NCI-H82 treated with DMSO at 0.1 percent for 48 hours (cell line): ENCODE results near the gene RALB.

Experiments
- DNase-seq: peaks from one replicate; lab custom pipeline; 2025; ENCODE audit not compliant: unreplicated experiment; lab: John Stamatoyannopoulos, UW

RALB gene

DNA sequence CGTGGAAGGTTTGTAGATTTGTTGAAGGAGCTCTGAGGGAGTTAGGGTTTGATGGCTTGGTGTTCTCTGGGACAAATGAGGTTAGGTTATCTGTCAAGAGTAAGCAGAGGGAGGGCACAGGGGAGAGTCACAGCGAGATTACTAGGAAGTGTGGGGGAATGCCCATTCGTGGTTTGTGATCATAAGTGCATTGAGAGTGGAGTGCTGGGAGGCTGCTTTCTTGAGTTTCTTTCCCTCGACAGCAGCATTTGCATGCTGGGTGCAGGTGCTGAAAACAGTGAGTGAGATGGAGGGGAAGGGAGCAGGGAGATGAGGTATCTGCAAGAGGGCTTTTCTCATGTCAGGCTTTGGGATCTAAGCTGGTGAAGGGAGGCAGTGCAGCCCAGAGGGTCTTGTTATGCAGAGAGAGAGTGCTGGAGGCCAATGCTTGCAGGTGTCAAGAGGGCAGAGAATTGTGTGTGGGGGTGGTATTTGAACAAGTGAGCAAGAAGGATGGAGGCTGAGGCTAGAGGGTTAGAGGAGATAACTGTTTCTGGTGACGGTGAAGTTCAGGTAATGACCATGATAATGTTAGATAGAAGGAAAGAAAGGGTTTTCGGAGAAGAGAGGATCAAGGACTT lies 8.8 kb downstream of the RALB start:
- no peak for DNase-seq

DNA sequence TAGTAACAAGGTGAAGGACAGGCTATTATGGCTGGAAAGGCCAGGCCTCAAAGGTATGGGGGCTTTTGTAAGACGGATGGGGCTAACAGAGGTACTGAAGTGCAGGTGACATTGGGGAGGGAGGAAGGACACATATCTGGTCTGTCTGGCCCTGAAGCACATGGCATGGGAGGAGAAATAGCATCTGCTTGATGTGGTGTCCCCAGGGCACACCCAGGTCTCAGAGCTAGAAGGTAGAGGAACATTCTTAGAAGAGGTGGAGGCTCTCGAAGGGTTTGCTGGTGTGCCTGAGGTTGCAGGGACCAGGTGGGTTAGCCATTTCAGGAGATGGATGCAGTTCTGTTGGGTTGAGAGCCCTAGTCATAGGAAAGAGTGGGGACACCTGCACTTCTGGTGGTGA lies 9.5 kb downstream of the RALB start:
- no peak for DNase-seq

DNA sequence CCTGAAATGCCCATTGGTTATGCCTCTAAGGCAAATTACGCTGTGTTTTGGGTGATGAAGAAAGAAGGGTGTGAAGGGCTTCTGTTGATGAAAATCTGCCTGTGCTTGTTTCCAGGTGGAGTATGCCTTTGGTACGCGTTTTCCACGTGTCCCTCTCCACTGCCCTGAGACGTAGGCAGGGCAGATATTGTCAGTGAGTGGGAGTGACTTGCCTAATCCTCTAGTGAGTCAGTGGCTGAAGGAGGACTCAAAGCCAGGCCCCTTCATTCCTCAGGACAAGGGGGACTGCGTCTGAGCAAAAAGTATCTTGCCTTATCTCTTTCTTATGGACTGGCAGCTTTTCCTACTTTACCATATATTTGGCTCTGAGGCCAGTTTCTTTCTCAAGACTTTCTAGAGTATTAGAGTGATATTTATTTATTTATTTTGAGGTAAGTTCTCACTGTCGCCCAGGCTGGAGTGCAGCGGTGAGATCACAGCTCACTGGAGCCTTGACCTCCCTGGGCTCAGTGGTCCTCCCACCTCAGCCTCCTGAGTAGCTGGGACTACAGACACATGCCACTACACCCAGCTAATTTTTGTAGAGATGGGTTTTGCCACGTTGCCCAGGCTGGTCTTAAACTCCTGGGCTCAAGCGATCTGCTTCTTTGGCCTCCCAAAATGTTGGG lies 10.2 kb downstream of the RALB start:
- DNase-seq: no peak

DNA sequence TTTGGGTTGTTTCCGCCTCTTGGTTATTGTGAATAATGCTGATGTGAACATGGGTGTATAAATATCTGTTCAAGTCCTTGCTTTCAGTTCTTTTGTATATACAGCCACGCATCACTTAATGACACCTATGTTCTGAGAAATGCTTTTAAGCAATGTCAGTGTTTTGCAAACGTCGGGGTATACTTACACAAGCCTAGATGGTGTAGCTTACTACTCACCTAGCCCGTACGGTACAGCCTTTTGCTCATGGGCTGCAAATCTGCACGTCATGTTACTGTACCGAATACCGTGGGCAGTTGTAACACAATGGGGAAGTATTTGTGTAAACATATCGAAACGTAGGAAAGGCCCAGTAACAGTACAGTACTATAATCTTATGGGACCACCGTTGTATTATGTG lies 12.4 kb downstream of the RALB start:
- no peak for DNase-seq

DNA sequence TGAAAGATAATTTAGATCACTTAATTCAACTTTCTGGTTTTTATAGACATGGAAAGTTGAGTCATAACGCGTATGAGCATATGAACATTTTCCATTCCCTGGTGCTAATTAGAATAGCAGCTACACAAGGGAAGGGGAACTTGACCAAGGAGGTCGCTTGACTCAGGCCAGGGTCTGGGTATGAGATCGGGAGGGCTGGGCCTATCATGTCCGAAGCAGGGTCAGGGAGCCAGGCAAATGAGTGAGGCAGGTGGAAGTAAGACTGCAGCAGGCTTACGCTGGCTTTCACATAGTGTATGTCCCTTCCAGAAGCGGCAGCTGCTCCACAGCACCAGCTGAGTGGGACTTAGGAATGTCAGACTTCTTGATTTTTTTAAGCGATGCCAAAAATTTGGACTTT lies 14.7 kb downstream of the RALB start:
- no peak for DNase-seq

DNA sequence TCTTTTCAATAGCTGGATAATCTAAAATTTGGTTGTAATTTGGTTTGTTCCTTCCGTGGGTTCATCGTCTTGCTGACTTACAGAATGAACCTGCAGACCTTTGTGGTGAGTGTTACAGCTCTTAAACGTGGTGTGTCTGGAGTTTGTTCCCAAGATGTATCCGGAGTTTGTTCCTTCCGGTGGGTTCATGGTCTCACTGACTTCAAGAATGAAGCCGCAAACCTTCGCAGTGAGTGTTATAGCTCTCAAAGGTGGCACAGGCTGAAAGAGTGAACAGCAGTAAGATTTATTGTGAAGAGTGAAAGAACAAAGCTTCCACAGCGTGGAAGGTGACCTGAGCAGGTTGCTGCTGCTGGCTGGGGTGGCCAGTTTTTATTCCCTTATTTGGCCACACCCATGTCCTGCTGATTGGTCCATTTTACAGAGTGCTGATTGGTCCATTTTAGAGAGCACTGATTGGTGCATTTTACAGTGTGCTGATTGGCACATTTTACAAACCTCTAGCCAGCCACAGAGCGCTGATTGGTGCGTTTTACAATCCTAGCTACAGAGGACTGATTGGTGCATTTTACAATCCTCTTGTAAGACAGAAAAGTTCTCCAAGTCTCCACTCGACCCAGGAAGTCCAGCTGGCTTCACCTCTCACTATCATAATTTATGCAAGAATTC lies 16.6 kb downstream of the RALB start:
- no peak for DNase-seq

DNA sequence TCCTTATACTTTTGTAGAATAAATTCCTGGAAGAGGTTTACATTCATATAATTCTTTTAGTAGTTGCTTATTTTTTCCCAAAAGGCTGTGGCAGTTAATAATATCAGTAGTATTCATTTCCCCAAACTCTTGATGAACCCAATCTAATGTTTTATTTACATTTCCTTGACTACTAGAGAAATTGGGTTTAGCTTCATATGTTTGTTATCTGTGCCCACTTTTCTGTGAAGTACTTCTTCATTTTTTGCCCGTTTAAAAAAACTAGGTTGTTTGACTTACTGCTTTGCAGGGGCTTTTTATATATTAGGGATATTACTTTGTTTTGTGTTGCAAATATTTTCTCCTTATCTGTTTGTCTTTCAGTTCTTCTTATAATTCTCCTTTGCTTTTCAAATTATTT lies 17.2 kb downstream of the RALB start:
- no peak for DNase-seq

DNA sequence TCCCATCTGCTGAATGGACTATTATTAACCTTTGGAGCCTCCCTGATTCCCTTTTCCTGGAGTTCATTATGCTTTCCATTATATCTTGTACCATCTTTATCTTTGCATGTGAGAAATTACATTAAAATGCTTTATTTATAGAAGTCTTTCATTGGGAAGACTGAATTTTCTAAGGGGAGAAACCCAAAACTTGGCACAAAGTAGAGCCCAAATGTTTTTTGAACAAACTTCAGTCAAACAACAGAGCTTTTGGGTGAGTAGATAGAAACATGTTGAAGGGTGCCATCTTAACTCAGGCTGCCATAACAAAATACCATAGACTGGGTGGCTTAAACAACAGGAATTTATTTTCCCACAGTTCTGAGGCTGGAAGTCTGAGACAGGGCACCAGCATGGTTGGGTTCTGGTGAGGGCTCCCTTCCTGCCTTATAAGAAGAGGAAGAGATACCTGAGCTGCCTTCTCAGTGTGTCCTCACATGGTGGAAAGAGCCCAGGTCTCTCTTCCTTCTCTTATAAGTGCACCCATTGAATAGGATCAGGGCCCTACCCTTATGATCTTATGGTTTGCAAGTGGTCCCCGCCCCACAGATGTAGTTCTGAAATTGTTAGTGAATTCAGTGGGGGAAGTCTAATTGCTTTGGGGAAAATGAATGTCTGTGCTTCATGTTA lies 19.2 kb downstream of the RALB start:
- DNase-seq: no peak

DNA sequence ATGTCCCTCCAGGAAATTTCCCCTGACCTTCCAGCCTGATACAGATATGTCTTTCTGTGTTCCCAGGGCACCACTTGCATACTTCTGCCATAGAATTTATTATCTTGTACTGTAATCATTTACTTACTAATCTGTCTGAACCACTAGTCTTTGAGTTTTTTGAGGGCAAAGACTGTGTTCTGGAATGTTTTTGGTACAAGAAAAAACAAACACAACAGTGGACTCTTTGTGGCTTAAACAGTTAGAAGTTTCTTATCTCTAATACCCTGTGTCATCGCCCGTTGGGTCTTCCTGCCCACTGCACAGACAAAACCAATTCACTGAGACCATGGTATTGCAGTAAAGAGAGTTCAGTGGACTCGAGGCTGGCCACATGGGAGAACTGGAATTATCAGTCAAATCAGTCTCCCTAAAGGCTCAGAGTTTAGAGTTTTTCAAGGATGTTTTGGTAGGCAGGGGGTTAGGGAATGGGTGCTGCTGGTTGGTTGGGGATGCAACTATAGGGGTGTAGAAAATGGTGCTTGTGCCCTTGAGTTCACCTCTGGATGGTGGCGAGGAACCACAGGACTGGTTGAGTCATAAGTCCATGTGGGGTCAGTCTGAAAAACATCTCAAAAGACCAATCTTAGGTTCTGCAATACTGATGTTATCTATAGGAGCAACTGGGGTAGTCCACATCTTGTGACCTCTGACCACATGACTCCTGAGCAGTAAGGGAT lies 20.3 kb downstream of the RALB start:
- DNase-seq: no peak

DNA sequence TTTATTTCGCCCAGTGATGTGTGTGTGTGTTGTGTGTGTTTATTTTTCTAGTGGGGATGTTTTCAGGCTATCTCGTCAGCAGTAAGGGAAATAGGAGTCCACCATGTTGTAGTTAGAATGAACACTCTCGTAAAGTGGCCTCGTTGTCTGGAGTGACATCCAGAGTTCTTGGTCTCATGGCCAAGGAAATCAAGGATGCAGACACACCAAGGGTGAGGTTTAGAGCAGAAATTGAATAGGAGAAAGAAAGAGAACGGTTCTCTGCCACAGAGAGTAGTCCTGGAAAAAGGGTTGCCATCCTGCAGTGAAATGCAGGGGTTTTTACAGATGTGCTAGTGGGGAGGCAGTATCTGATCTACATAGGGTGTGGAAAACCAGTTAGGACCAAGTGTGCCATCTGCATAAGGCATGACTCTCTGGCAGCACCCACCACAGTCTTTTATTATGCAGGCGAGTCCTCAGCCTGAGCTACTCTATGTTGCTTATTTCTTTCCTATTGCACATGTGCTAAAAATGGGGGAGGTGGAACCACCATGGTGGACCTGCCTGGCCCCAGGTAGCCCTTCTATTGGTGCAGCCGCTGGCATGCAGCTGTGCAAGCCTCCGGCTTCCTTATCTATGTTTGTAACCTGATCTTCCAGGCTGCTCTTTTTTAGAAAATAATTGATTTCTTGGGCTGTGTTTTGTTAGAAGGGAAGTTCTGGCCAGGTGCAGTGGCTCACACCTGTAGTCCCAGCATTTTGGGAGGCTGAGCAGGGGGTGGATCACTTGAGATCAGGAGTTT lies 23.2 kb downstream of the RALB start:
- DNase-seq: no peak

DNA sequence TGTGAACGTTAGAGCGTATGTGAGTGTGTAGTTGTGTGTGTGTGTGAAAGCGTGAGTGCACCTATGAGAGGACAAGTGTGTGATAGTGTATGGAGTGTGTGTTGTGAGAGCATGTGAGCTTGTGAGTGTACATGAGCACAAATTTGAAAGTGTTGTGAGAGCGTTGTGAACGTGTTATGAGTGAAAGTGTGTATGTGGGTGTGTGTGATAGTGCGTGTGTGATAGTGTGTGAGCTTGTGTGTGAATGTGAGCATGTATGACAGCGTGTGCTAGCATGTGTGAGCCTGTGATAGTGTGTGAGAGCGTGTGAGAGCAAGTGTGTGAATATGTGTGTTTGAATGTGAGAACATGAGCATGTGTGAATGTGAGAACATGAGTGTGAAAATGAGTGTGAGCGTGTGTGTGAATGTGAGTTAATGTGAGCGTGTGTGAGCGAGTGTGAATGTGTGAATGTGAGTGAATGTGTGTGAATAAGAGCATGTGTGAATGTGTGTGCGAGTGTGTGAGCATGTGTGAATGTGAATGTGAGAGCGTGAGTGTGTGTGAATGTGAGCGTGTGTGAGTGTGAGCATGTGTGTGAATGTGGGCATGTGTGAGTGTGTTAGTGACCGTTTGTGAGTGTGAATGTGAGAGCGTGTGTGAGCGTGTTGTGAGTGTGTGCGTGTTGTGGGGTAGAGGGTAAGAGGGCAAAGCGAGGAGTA lies 25.0 kb downstream of the RALB start:
- no peak for DNase-seq

DNA sequence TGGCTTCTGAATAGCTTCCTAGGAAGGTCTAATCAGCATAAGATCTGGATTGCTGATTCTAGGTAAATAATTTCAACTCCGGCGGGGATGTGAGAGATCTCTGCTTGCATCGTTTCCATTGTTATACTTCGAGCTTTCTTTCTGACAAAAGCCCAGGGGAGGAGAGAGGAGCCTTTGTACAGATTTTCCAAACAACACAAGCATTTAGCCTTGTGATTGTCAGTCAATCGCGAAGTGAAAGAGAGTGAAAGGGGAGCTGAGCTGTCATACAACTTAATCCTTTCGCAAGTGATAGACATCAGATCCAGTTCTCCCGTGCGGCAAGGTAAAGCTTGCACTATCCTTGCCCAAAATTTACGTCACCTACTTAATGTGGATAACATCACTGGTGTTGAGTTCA lies 26.2 kb downstream of the RALB start:
- DNase-seq: no peak

DNA sequence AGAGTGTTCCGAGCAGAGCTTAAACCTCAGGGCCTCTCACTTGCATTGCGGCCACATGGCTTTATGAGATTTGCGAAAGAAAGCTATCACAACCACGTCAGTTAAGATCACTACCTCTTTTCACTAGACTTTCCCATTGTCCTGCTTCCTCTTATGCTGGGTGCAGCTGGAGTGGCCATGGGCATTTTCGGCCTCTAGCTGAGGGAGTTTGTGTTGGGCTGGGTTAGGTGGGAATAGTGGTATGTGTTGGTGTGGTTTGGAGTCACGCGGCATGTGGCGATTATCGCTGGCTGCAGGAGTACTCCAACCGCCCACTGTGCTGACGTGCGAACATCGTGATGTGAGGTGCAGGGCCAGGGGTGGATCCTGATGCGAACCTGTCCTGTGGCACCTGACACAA lies 27.1 kb downstream of the RALB start:
- no peak for DNase-seq

DNA sequence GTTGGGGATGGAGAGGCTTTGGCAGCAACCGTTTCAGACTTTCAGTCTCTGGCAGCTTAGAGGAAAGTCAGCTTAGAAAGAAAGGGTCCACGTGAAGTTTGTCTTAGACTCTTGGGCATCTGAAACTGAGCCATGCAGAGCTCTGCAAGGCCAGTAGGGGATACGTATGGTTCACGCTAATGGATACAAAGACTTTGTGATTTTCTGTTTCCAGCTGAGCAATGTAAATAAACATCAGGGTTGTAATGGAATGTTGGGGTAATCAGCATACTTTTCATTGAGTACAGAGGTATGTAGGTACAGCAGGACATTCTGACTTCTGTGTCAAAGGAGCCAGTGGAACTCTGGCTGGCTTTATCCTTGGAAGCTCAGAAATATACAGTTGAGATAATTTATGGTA lies 31.0 kb downstream of the RALB start:
- no peak for DNase-seq

DNA sequence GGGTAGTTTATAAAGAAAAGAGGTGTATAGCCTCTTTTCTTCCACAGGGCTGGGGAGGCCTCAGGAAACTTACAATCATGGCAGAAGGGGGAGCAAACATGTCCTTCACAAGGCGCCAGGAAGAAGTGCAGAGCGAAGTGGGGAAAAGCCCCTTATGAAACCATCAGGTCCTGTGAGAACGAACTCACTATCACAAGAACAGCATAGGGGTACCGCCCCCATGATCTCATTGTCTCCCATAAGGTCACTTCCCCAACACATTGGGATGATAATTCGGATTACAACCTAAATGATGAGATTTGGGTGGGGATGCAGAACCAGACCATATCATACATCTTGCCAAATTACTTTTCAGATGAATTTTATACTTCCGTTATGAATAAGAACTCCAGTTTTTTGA lies 32.4 kb downstream of the RALB start:
- no peak for DNase-seq

DNA sequence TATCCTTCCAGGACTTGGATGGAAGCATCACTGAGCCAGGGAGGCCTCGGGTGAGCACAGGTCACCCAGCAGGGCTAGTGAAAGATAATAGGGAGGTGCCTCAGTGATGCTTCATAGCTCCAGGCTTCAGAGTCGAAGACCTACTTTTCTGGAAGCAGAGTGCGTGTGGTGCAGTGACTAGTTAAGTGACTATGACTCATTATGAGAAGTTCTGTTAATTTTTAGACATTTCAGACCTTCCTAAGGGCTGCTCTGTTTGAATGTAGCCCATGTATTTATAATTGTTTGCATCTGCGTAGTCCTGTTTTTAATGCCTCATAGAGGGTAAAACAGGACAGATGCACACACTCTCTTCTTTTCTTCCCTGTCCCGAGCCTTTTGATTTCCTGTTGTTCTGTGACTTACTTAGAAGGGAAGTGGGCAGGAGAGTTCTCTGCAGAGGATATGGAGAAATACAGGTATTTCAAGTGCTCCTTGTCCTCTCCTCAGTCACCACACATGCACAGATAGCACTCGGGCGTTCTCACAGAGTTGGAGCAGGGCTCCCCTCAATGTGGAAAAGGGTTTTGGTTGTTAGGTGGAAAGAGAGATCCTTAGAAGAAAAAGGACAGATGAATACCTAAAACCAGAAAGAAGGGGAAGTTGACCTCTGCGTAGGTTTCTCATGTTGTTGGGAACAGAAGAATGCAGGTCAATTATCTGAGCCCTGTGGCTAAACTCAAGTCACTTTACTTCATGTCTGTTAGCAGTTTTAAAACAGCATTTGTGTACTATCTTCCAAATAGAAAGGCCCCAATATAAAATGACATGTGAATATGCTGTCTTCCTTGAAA lies 34.7 kb downstream of the RALB start:
- DNase-seq: no peak

DNA sequence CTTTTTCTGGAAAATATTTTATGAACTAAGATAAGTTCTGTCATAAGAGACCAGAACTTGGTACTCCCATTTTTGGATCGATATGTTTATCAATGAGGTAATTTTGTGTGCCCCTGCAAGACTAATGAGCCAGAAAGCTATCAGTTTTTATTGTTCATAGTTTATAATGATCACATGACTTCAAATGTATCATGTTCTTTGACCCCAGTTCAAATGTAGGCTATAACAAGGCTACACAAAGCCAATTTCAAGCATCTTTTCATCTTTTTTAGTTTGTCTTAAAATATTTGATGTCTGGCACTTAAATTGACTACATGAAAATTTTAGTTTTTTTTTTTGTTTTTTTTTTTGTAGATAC lies 35.3 kb downstream of the RALB start:
- DNase-seq: no peak

DNA sequence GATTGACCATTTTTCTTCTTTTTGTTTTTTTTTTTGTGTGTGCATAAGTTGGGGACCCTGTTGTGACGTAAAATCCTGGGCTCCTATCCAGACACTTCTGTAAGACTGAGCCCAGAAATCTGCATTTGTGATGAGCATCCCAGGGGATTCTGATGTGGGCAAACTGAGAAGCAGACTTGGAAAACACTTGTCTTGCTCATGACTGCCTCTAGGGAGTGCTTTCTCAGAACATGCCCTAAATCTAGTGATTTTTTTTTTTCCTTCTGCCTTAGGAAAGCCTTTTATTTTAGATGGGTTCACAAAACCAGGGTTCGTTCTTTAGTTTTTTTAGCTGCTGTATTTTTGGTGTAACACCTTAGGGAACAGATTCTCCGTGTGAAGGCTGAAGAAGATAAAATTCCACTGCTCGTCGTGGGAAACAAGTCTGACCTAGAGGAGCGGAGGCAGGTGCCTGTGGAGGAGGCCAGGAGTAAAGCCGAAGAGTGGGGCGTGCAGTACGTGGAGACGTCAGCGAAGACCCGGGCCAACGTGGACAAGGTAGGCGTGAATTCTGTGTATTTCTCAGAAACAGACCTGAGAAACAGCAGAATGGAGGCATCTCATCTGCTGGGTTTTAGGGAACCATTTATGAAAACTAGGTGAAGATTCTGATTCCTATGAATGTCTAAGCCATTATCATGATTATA lies 36.7 kb downstream of the RALB start:
- DNase-seq: no peak

DNA sequence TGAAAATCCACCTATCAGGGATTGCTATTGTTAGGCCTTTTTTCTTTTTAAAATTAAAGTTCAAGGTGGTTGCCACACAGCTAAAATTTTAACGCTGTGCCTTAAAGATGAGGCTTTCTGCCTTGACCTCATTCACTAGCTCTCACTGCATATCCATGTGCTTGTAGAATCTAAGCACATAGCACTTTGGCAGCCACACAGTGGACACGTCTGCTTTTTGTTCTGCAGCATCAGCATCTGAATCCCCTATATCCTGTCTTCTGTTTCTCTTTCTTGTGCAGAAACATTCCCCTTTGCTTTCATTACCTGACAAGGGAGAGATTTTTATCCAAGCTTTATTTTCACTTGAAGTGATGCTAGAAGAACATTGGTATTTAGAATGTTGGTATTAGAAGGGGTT lies 38.1 kb downstream of the RALB start:
- DNase-seq: no peak
